ENCODE measurements around the gene GRIN1.
"Not testable (repeated sequence)": the region's sequence is repeated elsewhere in the genome, so short reads cannot be mapped to it uniquely, and the experiment has no call there.

The GRIN1 gene

DNA sequence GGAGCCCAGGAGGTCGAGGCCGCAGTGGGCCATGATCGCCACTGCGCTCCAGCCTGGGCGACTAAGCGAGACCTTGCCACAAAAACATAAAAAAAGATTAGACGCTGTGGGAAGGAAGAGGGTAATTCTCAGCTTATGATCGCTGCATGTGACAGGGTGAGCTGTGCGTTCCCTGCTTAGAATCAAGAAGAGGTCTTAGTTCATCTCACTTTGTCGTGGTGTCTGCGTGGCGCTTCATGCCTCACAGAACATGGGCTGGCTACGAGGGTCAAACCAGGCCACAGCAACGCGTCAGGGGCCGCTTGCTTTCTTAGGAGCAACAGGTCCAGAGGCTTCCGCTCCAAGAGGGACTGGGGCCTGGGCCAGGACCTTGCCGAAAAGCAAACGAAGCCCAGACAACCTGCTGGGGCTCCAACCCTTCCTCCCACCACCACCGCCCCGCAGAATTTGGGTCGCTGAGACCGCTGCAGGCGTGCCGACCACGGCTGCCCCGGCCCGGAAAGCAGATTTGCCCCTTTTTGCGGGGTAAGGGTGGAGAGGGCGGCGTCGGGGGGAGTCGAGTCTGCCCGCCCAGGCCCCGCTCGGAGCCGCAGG is 10.0 kb upstream of the GRIN1 start:
- no peak for DNase-seq

DNA sequence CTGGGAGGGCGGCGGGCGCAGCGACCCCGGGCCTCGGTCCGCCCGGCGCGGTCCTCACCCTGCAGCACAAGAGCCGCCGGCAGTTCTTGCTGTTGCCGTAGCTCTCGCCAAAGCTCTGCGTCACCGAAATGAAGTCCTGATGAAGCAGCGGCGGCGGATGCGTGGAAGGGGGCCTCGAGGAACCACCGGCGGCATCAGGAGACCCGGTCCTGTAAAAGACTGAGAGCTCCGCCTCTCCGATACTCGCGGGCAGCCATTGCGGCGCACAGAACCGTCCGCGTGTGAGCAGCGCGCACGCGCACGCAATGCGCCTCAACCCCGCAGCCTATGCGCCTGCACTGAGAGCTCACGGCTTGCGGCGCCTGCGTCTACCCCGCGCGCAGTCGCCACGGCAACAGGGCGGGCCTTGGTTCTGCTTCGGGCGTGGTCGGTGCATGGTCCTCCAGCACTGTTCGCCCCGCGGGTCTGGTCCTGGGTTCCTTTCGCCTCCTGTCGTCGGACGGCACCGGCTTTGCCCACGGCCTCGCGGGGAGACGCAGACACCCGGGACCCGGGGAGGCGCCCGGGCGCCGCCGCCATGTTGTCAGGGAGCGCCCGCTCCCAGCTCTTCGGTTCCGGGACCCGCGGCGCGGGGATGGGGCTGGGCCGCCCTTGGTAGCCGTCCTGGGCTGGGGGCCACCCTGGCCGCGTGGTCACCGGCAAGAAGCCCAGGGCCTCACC is 9.3 kb upstream of the GRIN1 start:
- DNase-seq, result peak; percentile 79

DNA sequence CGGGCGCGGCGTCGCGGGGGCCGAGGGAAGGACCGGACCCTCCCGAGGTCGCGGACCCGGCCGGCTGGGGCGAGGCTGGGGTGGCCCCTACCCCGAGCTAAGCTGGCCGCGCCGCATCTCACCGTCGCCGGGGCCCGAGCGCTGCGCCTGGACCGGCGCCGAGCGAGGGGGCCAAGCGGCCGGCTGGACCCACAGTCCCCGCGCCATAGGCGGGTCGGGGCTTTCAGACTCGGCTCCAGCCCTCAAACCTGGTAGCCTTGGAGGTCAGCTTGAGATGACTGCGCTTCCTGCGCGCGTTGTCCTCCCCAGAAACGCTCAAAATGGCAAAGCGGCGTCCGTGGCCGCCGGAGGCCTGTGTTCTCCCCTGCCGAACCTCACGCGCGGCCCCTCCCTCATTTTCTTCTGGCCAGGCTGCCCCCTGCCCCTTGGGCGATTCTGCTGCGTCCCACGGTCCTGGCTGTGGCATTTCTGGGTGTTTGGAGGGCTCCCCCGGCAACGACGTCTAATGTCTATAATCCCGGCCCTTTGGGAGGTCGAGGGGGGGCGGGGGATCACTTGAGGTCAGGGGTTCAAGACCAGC is 8.7 kb upstream of the GRIN1 start:
- DNase-seq, result no peak

DNA sequence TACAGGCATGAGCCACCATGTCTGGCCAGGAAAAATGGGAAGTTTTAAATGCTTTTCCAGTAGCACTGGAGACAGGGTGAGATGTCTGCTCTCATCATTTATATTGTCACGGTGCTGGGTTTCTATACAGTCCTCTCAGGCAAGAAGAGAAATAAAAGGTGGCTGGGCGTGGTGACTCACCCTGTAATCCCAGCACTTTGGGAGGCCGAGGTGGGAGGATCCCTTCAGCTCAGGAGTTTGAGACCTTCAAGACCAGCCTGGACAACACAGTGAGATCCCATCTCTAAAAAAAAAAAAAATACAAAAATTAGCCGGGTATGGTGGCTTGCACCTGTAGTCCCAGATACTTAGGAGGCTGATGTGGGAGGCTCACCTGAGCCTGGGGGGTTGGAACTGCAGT is 4.8 kb upstream of the GRIN1 start:
- DNase-seq, result no peak

DNA sequence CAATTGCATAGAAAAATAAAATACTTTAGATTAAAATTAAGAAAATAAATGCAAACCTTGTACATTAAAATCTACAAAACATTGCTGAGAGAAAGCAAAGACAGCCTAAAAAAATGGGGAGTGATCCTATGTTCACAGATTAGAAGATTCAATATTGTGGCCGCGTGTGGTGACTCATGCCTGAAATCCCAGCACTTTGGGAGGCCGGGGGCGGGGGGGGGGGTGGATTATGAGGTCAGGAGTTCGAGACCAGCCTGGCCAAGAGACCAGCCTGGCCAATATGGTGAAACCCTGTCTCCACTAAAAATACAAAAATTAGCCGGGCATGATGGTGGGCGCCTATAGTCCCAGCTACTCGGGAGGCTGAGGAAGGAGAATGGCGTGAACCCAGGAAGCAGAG is 3.8 kb upstream of the GRIN1 start:
- not testable (repeated sequence) for DNase-seq

DNA sequence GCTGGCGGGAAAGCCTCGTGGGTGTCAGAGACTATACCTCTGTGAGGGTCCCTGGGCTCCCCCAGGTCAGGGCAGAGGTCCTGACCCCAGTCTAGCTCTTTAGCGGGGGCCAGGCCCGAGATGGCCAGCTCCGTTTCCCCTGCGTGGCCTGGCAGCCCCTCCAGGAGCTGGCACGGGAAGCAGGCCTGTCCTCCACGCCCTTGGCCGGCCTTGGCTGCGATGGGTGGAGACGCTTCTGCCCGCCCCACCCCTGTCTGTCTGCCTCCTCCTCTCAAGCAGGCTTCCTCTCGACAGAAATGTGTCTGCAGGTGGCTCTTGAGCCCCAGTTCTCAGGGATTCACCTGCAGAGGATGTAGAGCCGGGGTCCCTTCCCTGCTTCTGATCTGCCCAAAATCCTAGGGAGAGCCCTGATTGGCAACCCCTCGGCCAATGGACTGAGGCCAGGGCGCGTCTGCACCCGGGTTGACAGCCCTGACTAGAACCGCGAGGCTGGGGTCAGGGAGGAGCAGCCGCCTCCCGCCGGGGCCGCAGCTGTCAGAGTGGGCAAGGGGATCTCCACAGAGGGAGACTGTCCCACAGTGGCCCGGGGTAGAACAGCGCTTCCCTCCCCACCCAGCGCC is 2.6 kb upstream of the GRIN1 start:
- DNase-seq, result no peak

DNA sequence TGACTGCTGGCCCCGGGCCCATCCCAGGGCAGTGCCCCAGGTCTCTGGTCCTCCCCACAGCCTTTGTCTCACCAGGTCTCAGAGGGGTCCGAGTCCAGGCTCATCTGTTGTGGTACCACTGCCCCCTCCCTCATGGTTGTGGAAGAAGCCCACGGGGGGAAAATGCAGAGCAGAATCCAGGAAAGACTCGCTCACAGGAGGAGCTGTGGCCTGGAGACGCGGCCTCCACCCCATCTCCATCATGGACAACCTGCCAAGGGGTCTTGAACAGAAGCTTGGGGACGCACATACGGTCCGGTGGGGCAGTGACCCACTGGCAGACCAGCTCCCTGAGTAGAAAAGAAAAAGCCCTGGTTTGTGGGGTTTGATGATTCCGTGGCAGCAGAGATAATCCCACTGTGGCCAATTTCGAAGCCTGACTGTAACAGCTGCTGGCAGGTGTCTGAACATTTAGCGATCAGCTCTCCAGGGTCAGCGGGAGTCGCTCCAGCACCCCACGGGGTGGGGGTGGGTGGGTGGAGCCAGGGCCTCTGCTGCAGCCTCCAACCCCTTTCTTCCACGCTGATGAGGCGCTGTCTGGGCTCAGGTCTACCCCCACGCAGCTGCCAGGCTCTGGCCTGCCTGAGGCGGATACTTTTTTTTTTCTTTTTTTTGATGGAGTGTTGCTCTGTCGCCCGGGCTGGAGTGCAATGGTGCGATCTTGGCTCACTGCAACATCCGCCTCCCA is 1.9 kb upstream of the GRIN1 start:
- DNase-seq, result no peak

DNA sequence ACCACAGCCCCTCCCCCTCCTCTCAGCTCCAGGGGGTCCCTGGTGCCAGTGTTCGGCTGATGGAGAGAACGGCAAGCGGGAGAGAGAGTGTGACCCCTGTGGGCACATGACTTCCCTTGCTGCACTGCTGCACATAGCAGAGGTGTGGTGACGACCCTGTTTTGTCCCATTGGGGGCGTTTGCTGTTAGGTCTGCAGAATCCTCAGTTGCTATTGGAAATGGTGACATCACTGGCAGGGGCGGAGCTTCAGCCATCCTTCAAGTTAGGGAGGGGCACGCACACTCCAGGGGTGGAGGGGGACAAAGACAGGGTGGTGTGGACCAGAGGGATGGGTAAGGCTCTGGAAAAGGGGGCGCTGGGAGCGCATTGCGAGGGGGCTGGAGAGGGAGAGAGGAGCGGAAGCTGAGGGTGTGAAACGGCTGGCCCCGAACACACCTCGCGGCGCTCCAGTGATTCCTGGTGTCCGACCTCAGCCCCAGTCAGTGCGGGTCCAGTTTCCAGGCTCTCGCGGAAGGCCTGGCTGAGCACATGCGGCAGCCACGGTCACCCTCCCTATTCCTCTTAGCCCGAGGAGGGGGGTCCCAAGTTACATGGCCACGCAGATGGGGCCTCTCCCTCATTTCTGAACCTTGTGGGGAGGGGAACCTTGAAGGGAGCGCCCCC is 764 bp upstream of the GRIN1 start:
- DNase-seq, result no peak

DNA sequence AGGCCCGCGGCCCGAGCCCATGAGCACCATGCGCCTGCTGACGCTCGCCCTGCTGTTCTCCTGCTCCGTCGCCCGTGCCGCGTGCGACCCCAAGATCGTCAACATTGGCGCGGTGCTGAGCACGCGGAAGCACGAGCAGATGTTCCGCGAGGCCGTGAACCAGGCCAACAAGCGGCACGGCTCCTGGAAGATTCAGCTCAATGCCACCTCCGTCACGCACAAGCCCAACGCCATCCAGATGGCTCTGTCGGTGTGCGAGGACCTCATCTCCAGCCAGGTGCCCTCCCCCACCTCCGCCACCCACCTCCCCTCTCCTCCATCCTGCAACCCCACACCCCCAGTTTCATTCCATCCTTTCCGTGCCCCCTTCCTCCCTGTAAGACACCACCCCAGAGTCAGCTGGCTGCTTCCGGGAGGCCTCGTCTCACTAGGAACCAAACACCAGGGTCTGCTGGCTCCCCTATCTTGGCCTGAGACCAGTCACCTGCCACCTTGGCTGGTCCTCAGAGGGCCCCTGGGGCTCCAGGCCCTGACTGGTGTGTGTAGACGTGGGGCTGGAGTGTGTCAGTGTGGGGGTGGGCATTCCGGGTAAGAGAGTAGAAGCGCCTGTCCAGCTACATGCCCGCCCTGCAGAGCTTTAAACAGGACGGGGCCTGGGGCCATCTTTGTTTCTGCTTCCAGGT is 655 bp downstream of the GRIN1 start:
- DNase-seq, result no peak

DNA sequence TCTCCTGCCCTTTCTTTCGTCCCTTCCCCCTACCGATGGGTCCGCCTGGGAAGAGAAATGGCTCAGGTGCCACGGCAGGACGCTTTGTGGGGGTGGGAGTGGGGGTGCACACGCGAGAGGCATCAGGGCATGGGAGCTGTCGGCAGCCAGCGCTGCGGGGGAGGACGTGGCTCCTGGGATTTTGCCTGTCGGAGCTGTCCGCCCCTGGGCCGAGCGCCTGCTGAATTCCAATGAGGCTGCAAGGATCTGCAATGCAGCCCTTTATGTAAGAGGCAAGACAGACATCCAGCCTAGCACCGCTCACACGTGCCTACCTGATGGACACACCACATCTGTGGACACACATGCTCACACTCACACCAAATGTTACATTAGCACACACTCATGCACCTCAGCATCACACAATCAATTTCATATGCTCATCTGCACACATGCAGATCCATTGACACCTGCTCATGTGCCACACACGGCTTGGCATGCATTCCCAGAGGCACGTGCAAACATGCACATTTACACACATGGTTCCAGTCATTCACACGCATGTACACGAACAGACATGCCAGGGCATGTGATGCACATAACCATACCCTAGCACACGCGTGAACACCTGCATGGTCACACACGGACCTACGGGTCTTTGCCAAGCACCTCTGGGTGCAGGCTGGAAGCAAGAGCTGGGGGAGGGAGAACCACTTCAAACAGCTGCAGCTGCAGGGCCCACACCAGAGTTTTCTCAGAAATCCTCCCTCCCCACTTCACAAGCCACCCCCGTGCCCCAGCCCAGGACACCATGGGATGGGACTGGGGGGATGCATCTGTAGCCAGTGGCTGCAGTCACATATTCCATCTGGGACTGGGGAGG is 1.4 kb downstream of the GRIN1 start:
- no peak for DNase-seq

DNA sequence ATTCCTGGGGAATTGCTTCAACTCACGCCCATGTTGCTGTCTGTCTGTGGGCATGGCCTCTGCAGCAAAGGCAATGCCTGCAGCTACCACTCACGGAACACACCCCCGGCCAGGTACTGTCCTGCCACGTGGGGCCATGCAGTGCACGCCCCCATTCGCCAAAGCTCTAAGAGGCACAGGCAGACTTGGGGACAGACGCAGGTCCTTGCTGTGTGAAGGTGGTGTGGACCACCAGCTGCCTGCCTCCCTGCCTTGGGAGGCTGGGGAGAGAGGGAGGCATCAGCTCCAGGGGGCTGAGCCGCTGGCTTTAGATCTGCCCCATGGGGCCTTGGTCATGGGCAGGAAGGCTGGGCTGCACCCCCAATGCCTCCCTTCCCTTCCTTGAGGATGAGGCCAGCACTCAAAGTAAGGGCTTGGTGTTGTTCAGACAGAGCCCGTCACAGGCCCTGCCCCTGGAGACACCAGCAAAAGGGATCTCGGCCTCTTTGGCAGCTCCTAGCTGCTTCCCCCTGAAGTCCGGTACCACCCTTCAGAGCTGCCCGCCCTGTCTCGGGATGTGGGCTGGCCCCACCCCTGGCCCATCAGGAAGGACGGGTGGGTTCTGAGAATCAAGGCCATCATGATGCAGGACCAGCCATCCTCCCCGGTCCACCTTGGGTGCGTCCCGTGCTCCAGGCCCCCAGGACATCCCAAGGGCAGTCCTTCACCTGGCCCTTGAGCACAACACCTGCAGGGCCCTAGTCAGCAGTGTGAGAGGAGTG is 2.3 kb downstream of the GRIN1 start:
- no peak for DNase-seq

DNA sequence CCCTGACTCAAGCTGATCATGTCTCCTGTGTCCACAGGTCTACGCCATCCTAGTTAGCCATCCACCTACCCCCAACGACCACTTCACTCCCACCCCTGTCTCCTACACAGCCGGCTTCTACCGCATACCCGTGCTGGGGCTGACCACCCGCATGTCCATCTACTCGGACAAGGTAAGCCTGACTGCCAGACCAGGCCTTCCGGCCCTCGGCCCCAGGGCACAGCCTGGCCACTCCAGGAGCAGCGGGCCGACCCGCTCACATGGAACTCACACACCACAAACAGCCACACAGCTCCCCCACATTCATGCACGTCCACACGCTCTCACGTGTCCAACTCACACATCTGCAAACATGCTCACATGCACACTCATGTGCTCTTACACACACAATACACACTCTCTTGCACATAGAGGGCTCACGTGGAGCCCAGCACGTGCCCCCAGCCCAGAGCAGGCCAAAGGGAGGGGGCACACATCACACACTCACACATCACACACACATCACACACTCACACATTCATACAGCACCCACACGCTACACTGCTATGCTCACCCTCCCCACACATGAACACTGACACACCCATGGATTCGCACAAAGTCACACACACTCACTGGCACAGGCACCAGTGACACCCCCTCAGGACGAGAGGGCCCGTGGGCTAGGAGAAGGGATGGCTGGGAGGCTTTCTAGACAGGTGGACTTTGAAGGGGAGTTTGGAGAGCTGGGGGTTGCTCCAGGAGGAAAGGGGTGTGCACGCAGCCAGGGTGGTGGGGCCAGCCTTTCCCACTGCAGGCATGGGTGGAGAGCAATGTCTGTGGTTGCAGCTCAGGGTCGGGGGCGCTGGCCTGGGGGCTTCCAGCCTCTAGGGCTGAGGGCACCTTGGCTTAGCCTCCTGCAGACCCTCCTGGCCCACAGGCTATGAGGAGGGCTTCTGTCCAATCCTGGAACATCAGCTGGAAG is 3.3 kb downstream of the GRIN1 start:
- DNase-seq, result no peak

DNA sequence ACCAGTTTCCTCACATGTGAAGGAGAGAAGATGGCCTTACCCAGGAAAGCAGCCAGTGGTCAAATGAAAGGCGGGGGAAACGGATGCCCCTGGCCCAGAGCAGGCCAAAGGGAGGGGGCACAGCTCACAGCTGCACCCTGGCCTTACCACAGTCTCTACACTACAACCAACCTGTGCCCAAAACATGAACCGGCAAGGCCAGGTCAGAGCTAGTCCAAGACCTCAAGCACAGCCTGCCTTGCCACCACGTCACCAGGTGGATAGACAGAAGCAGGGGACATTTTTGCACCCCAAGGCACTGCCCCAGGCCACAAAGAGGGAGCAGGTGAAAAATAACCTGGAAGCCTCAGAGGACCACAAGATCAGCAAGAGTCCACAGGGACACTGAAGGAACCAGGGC is 4.5 kb downstream of the GRIN1 start:
- DNase-seq, result no peak

DNA sequence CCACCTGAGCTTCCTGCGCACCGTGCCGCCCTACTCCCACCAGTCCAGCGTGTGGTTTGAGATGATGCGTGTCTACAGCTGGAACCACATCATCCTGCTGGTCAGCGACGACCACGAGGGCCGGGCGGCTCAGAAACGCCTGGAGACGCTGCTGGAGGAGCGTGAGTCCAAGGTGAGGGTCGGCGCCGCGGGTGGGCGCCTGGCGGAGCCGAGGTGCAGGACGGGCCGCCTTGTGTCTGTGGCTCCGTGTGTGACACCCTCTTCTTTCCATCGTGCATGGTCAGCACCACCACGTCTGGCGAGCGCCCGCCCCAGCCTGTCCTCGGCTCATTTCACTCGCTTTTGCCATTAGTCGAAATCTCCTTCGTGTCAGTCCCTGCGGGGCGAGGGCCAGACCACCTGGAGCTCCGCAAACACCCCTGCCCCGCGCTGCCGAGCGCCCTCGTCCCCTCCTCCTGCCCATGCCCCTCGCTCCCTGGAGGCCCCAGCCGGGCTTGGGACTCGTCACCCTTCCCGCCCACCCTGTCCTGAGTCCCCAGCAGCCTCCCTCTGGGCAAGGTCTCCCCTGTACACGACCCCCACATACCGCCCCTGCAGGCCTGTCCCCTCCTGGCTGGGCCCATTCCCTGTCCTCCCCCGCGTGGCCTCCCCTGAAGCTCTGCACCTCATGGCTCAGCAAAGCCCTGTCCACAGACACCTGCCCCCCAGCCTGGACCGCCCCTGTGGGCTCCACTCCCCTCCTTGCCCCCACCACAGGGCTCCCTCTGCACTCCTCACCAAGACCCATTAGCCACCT is 7.0 kb downstream of the GRIN1 start:
- no peak for DNase-seq

DNA sequence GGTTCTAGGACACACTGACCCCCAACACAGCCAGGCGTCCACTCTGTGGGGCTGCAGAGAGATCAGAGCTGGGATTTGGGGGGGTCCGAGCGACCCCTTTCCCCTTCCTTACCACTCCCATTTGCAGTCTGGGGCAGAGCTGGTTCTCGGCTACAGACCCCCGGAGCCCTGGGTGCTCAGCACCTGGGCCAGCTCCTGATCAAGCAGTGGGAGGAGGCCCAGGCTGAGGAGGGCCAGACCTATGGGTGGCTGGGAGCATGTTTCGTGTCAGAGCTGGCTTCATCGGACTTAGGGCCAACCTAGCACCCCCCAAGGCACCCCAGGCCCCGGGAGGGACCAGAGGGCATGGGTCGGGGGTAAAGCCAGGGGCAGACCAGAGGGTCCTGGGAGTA is 7.6 kb downstream of the GRIN1 start:
- no peak for DNase-seq

DNA sequence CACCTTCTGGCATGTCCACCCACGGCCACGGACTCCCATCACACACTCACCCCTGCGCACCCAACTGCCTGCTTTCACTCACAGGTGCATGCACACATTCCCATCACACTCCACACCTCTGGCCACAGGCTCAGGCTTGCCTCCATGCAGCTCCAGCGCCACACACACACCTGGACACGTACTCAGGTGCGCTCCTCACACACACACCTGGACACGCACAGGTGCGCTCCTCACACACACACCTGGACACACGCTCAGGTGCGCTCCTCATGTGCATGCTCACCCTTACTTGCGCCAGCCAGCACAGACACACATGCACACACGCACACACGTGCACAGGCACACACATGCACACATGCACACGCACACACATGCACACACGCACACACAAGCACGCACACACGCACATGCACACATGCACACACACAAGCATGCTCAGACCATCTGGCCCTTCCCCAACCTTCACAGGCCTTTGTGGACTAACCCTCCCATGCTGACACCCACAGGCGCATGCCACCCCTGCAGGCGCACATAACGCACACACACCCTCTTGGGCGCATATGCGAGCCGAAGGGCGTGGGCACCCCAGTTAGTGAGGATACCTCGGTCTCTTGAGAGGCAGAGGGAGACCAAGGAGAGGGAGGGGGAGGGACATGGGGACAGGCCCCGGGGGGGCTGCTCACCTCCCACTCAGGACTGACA is 8.3 kb downstream of the GRIN1 start:
- no peak for DNase-seq

DNA sequence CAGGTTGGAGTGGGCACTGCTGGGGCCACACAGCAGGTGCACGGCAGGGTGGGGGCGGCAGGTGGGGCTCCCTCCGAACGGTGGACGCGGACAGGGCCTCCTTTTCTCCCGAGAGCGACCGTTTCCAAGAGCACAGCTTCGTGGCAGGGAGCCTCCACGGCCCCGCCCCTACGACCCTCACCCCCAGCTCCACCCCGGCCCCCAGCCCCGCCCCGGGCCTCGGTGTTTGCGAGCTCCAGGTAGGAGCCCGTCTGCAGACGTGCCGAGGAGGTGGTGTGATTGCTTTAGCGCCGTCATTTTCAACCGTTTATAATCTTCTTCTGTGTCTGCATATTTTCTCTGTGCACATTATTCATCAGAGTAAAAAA is 8.8 kb downstream of the GRIN1 start:
- no peak for DNase-seq

DNA sequence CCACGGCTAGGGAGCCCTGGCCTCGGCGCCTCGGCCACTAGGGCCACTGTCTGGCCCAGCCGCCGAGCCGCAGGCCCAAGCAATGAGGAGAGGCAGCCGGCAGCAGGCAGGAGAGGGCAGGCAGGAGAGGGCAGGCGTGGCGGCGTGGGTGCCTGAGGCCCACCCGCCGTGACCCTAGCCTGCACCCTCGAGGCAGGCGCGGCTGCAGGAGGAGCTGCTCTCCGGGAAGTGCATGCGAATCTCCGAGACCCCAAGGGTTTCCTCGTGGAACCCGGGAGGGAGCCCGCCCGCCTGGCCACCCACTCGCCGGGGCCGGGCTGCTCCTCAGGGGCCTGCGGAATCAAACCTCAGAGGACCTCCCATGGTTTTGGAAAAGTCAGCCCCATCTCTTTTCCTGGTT is 9.3 kb downstream of the GRIN1 start:
- DNase-seq, result no peak
